ENCODE results near the gene FAAH2.
"Not testable (repeated sequence)": the region's sequence is repeated elsewhere in the genome, so short reads cannot be mapped to it uniquely, and the experiment has no call there.

Gene FAAH2

GRCh38 chrX:57380026-57380796, 93.7 kb downstream of the FAAH2 start:
- H3K9ac ChIP-seq (ENCODE audit: low read depth, low read length), result no peak overlapping the region
- H3K4me3 ChIP-seq (ENCODE audit: low read depth in 1 of 2, low read length in 2 of 2), result no peak overlapping the region
- H3K9me3 ChIP-seq (ENCODE audit: insufficient read depth, low read length, severe bottlenecking), result no peaks in the 10 kb centered on the region
- H2AFZ ChIP-seq (ENCODE audit: low read depth, low read length), result no peak overlapping the region
- H3K27me3 ChIP-seq (ENCODE audit: insufficient read depth, low read length, poor library complexity), result no peaks in the 10 kb centered on the region
- no peak for DNase-seq
- TF ChIP-seq, protein P1, sequence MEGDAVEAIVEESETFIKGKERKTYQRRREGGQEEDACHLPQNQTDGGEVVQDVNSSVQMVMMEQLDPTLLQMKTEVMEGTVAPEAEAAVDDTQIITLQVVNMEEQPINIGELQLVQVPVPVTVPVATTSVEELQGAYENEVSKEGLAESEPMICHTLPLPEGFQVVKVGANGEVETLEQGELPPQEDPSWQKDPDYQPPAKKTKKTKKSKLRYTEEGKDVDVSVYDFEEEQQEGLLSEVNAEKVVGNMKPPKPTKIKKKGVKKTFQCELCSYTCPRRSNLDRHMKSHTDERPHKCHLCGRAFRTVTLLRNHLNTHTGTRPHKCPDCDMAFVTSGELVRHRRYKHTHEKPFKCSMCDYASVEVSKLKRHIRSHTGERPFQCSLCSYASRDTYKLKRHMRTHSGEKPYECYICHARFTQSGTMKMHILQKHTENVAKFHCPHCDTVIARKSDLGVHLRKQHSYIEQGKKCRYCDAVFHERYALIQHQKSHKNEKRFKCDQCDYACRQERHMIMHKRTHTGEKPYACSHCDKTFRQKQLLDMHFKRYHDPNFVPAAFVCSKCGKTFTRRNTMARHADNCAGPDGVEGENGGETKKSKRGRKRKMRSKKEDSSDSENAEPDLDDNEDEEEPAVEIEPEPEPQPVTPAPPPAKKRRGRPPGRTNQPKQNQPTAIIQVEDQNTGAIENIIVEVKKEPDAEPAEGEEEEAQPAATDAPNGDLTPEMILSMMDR (IDR thresholded peaks at IDR 0.05; ENCODE audit: borderline replicate concordance, extremely low read depth, low read length, poor library complexity, severe bottlenecking), result no peak
- no peaks in the 10 kb centered on the region for H3K4me1 ChIP-seq (ENCODE audit: insufficient read depth, low read length)
- H3K27ac ChIP-seq (ENCODE audit: low read length), result no peak overlapping the region
- H3K36me3 ChIP-seq (ENCODE audit: insufficient read depth, low read length), result no peaks in the 10 kb centered on the region
- H3K79me2 ChIP-seq (ENCODE audit: insufficient read depth, low read length), result no peaks in the 10 kb centered on the region
- ATAC-seq (ENCODE audit: insufficient read depth, low read depth), result no peak
- no peak overlapping the region for H3K4me2 ChIP-seq (ENCODE audit: insufficient read depth, low read length)
- no peaks in the 10 kb centered on the region for H4K20me1 ChIP-seq (ENCODE audit: insufficient read depth, low read length)

DNA sequence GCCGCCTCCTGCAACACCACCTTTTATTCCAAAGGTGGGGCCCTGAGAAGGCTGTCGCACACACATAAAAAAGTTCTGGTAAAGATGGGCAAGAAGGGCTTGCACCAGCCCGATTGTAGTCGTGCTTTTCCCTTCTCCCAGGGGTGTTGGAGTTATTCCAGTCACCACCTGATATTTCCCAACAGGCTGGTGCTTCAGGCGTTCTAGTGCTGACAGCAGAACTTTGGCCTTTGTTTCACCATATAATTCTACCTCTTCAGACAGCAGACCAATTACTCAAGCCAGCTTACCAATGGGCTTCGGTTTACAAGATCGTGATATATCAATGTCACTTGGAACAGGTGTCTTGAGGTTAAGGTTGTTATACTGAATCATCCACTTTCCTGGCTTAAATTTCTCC, 107.7 kb downstream of the FAAH2 start:
- H3K4me1 ChIP-seq (ENCODE audit: insufficient read depth, low read length); H3K9ac ChIP-seq (ENCODE audit: low read depth, low read length); H4K20me1 ChIP-seq (ENCODE audit: insufficient read depth, low read length); H3K36me3 ChIP-seq (ENCODE audit: insufficient read depth, low read length); H3K79me2 ChIP-seq (ENCODE audit: insufficient read depth, low read length); H3K27me3 ChIP-seq (ENCODE audit: insufficient read depth, low read length, poor library complexity); H2AFZ ChIP-seq (ENCODE audit: low read depth, low read length); H3K9me3 ChIP-seq (ENCODE audit: insufficient read depth, low read length, severe bottlenecking); H3K4me2 ChIP-seq (ENCODE audit: insufficient read depth, low read length); DNase-seq; H3K27ac ChIP-seq (ENCODE audit: low read length); H3K4me3 ChIP-seq (ENCODE audit: low read depth in 1 of 2, low read length in 2 of 2); ATAC-seq (ENCODE audit: insufficient read depth, low read depth): not testable (repeated sequence)

DNA sequence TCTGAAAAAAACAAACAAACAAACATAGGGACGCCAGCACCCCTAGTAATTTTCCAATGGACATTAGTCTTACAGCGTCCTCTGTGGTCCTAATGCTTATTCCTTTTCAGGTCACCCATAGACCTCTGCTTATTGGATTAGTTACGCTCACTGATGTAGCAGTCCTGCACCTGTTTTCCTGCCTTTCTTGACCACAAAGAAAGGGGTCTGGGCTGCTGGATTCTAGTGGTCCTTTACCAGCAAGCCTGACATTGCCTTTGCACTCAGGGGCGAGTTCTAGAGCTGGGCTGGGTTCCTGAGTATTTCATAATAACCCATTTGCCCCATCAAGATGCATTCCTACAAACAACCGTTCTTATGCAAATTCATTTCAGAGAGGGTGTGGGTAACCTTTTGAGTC, 116.7 kb downstream of the FAAH2 start:
- not testable (repeated sequence) for ATAC-seq (ENCODE audit: insufficient read depth, low read depth); H4K20me1 ChIP-seq (ENCODE audit: insufficient read depth, low read length); H3K27ac ChIP-seq (ENCODE audit: low read length)

DNA sequence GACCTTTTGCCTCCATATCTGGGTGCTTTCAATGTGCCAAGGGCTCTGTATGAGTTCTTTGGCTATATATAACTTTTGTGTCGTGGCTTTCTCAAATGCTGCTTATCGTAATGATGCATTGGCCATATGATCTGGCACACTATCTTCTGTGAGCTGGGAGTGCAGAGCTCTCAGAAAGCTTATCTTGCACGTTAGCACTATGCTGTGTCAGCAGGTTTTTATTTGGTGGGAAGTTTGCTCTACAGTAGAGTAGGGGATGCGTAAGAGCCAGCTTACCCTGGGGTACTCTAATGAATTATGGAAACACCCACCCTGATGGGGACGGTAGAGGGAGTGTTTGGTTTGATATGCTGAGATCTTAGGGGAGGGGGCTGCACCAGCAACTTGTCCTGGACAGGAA, 119.6 kb downstream of the FAAH2 start:
- Histone ChIP-seq H3K9ac (ENCODE audit: low read depth, low read length) (no peak overlapping the region), H3K36me3 (ENCODE audit: insufficient read depth, low read length) (no peaks in the 10 kb centered on the region), H3K27me3 (ENCODE audit: insufficient read depth, low read length, poor library complexity) (no peaks in the 10 kb centered on the region), H3K4me3 (ENCODE audit: low read depth in 1 of 2, low read length in 2 of 2) (no peak overlapping the region), H3K9me3 (ENCODE audit: insufficient read depth, low read length, severe bottlenecking) (no peaks in the 10 kb centered on the region), H3K4me2 (ENCODE audit: insufficient read depth, low read length) (no peak overlapping the region), H3K79me2 (ENCODE audit: insufficient read depth, low read length) (no peaks in the 10 kb centered on the region), H2AFZ (ENCODE audit: low read depth, low read length) (no peak overlapping the region), H3K4me1 (ENCODE audit: insufficient read depth, low read length) (no peaks in the 10 kb centered on the region), H3K27ac (ENCODE audit: low read length) (no peak overlapping the region), H4K20me1 (ENCODE audit: insufficient read depth, low read length) (no peaks in the 10 kb centered on the region)
- TF ChIP-seq, protein P1 (IDR thresholded peaks at IDR 0.05; ENCODE audit: borderline replicate concordance, extremely low read depth, low read length, poor library complexity, severe bottlenecking), result no peak
- no peak for TF ChIP-seq EZH2 (IDR thresholded peaks at IDR 0.05; ENCODE audit: borderline replicate concordance, low read depth, low read length, severe bottlenecking)
- no peak for ATAC-seq (ENCODE audit: insufficient read depth, low read depth)
- DNase-seq, result no peak

More for the DNA sequence above, 116.7 kb downstream of the FAAH2 start:
- H3K9ac ChIP-seq (ENCODE audit: low read depth, low read length); H3K79me2 ChIP-seq (ENCODE audit: insufficient read depth, low read length); H3K36me3 ChIP-seq (ENCODE audit: insufficient read depth, low read length); H3K27me3 ChIP-seq (ENCODE audit: insufficient read depth, low read length, poor library complexity); H3K4me2 ChIP-seq (ENCODE audit: insufficient read depth, low read length); DNase-seq; H3K4me1 ChIP-seq (ENCODE audit: insufficient read depth, low read length); H3K4me3 ChIP-seq (ENCODE audit: low read depth in 1 of 2, low read length in 2 of 2); H3K9me3 ChIP-seq (ENCODE audit: insufficient read depth, low read length, severe bottlenecking); H2AFZ ChIP-seq (ENCODE audit: low read depth, low read length): not testable (repeated sequence)

Measured in DND-41 (cell line).